Measurements from ENCODE around the gene ARID1B.
A peak's percentile ranks its signal among the peaks of the same experiment; 100 is the strongest.

The ARID1B gene

GRCh38 chr6:156876302-156876701 is 99.1 kb downstream of the ARID1B start:
- no peak for DNase-seq (ENCODE audit: low read depth in 4 of 4, low spot score in 1 of 4)

- DNase-seq (ENCODE audit: low read depth in 4 of 4, low spot score in 1 of 4), result no peak
Measured at GRCh38 chr6:156877126-156877863, 100.1 kb downstream of the ARID1B start.

- DNase-seq (ENCODE audit: low read depth in 4 of 4, low spot score in 1 of 4), result no peak
Measured at GRCh38 chr6:156878681-156879080, 101.5 kb downstream of the ARID1B start.

GRCh38 chr6:156879186-156879585 is 102.0 kb downstream of the ARID1B start:
- no peak for DNase-seq (ENCODE audit: low read depth in 4 of 4, low spot score in 1 of 4)

- no peak for DNase-seq (ENCODE audit: low read depth in 4 of 4, low spot score in 1 of 4)
Measured at GRCh38 chr6:156879591-156879990, 102.4 kb downstream of the ARID1B start.

- no peak for DNase-seq (ENCODE audit: low read depth in 4 of 4, low spot score in 1 of 4)
Measured at GRCh38 chr6:156880913-156881312, 103.7 kb downstream of the ARID1B start.

GRCh38 chr6:156881687-156882629 is 104.8 kb downstream of the ARID1B start:
- no peak for DNase-seq (ENCODE audit: low read depth in 4 of 4, low spot score in 1 of 4)

- peak in 1 of 4 experiments; percentile 9 for DNase-seq (ENCODE audit: low read depth in 4 of 4, low spot score in 1 of 4)
Measured at GRCh38 chr6:156883497-156884252, 106.5 kb downstream of the ARID1B start.

- no peak for DNase-seq (ENCODE audit: low read depth in 4 of 4, low spot score in 1 of 4)
Measured at GRCh38 chr6:156884306-156884705, 107.1 kb downstream of the ARID1B start.

- DNase-seq (ENCODE audit: low read depth in 4 of 4, low spot score in 1 of 4), result no peak
Measured at GRCh38 chr6:156885562-156885961, 108.4 kb downstream of the ARID1B start.

- DNase-seq (ENCODE audit: low read depth in 4 of 4, low spot score in 1 of 4), result no peak
Measured at GRCh38 chr6:156886409-156886808, 109.2 kb downstream of the ARID1B start.

- DNase-seq (ENCODE audit: low read depth in 4 of 4, low spot score in 1 of 4), result no peak
Measured at GRCh38 chr6:156887623-156888269, 110.6 kb downstream of the ARID1B start.

GRCh38 chr6:156889469-156889868 is 112.3 kb downstream of the ARID1B start:
- no peak for DNase-seq (ENCODE audit: low read depth in 4 of 4, low spot score in 1 of 4)

- no peak for DNase-seq (ENCODE audit: low read depth in 4 of 4, low spot score in 1 of 4)
Measured at GRCh38 chr6:156889986-156890385, 112.8 kb downstream of the ARID1B start.

- no peak for DNase-seq (ENCODE audit: low read depth in 4 of 4, low spot score in 1 of 4)
Measured at GRCh38 chr6:156890627-156891314, 113.6 kb downstream of the ARID1B start.

- no peak for DNase-seq (ENCODE audit: low read depth in 4 of 4, low spot score in 1 of 4)
Measured at GRCh38 chr6:156897907-156898531, 120.8 kb downstream of the ARID1B start.

GRCh38 chr6:156899071-156899470 is 121.9 kb downstream of the ARID1B start:
- no peak for DNase-seq (ENCODE audit: low read depth in 4 of 4, low spot score in 1 of 4)

GRCh38 chr6:156899532-156900135 is 122.5 kb downstream of the ARID1B start:
- DNase-seq (ENCODE audit: low read depth in 4 of 4, low spot score in 1 of 4), result no peak

- DNase-seq (ENCODE audit: low read depth in 4 of 4, low spot score in 1 of 4), result no peak
Measured at GRCh38 chr6:156900292-156900691, 123.1 kb downstream of the ARID1B start.
